Lower leg skin (tissue), 3 donors: Measurements from ENCODE around the gene EIF3D.

Experiments
- CTCF ChIP-seq, 3 donors: fragments of 450-650 bp; IDR thresholded peaks; one replicate each; pipeline ENCODE4 v1.5.1; 2016; ENCODE audit warnings: antibody characterized with exemption in 3 of 3, mild to moderate bottlenecking in 3 of 3, moderate library complexity in 2 of 3
- POLR2A ChIP-seq, 2 donors: fragments of 450-650 bp; IDR thresholded peaks; one replicate each; pipeline ENCODE4 v1.6.1; 2016 to 2017; ENCODE audit warnings: antibody characterized with exemption in 2 of 2, mild to moderate bottlenecking in 1 of 2, moderate library complexity in 1 of 2

- TF ChIP-seq POLR2A (IDR thresholded peaks at IDR 0.05) = no peak
- no peak for TF ChIP-seq CTCF (IDR thresholded peaks at IDR 0.05)
These were observed 16.6 kb downstream of the EIF3D start for GRCh38 chr22:36512333-36512732.
